GM21515 (cell line): ENCODE data around the gene SUGP1.

Experiments used
- ATAC-seq: cut with Tn5 transposase; IDR thresholded peaks from one replicate; pipeline ENCODE4 v1.9.1; 2021; ENCODE audit not compliant: unreplicated experiment

SUGP1 gene

DNA sequence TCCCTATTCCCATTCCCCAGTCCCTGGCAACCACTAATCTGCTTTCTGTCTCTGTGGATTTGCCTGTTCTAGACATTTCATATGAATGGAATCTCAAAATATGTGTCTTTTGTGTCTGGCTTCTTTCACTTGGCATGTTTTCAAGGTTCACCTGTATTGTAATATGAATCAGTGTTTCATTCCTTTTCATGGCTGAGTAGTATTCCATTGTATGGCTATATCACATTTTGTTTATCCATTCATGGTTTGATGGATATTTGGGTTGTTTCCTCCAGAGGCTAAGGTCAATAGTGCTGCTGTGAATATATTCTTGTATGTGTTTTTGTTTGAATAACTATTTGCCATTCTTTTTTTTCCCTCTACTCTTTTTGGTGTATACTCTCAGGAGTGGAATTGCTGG is 84.1 kb downstream of the SUGP1 start:
- no peak for ATAC-seq

DNA sequence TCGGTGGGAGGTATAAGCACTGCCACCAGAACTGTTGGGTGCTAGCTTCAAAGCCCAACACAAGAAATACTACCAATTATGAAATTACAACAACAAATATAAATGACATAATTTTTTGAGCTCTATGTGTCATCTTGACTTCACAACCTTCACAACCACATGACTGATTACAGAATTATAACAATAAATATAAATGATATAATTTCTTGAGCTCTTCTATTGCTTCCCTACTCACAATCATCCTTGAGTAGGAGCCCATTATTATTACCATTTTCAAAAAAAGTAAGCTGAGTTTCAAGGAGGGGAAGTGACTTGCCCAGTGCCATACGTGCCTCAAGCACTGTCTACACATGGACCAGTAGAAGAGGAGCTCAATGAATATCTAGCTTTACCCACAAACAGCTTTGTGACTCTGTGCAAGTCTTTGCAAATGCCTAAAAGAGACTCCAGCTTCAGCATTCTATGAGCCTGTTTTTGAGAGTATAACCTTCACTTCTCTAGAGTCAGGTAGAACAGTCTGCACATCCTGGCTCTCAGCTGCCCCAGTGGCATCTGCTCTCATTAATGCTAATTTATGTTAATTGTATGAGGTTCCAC is 86.0 kb downstream of the SUGP1 start:
- ATAC-seq, result no peak

DNA sequence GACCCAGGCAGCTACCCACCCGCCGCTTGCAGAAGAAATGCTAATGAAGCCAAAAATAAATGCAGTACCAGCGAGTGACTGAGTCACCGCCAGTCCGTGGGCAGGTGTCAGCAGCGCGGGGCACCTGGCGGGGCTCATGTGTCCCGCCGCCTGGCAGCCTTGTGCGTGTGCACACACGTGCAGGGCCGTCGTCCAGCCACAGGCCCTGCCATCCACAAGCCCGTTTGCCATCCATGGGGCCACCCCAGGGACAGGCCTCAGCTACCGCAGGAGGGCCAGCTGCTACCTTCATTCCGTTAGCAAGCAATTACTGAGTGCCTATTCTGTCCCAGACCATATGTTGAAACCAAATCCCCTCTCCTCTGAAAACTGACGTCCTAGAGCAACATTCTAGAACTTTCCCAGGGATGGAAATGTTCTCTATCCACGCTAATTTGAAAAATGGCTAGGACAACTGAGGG is 88.0 kb downstream of the SUGP1 start:
- ATAC-seq, result no peak

DNA sequence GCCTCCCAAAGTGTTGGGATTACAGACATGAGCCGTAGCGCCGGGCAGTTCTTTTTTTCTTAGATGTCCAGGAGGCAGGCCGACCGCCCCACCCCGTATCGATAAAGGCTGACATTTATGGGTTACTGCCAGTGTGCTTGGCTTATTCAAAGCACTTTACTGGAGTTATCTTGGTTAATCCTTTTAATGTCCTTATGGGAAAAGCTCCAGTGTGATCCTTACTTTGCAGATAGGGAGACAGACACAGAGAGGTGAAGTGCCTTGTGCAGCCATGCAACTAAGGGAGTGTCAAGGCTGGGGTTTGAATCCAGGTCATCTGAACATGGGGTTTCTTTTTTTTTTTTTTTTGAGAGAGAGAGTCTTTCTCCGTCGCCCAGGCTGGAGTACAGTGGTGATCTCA is 89.3 kb downstream of the SUGP1 start:
- ATAC-seq, result no peak

DNA sequence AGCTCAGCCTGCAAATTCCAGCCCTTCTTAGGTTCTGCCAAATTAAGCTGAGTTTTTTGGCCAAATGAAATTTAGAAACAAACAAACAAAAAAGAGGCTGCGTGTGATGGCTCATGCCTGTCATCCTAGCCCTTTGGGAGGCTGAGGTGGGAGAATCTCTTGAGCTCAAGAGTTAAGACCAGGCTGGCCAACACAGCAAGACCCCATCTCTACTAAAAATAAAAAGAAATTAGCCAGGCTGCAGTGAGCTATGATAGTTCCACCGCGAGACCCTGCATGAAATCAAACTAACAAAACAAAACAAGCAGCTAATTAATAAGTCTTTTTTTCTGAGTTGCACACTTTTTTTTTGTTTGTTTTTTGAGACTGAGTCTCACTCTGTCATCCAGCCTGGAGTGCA is 90.6 kb downstream of the SUGP1 start:
- ATAC-seq, result no peak

DNA sequence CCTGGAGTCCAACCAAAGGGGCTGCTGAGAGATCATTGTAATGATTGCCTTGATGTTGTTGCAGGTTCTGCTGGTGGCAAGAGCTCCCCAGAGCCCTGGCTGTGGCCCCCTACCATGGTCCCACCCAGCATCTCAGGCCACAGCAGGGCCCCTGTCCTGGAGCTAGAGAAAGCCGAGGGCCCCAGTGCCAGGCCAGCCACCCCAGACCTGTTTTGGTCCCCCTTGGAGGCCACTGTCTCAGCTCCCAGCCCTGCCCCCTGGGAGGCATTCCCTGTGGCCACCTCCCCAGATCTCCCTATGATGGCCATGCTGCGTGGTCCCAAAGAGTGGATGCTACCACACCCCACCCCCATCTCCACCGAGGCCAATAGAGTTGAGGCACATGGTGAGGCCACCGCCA is 93.1 kb downstream of the SUGP1 start:
- ATAC-seq, result no peak

DNA sequence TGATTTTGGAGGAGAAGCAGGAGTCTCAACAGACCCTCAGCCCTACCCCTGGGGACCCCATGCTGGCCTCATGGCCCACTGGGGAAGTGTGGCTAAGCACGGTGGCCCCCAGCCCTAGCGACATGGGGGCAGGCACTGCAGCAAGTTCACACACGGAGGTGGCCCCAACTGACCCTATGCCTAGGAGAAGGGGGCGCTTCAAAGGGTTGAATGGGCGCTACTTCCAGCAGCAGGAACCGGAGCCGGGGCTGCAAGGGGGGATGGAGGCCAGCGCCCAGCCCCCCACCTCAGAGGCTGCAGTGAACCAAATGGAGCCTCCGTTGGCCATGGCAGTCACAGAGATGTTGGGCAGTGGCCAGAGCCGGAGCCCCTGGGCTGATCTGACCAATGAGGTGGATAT is 93.6 kb downstream of the SUGP1 start:
- no peak for ATAC-seq

DNA sequence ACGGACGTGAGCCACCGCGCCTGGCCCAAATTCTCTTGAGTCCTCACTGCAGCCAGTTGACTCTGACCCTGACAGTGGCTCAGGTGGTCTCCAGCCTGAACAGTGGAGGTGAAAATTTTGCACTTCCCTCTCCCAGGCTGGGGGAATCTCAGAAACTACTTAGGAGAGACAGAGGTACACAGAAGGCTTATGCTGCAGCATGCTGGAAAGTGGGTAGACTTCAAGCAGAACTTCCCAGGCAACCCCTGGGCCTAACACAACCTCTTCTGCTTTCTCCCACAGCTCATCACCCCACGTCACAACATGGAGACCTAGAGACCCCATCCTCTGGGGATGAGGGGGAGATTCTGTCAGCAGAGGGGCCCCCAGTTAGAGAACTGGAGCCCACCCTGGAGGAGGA is 94.1 kb downstream of the SUGP1 start:
- ATAC-seq, result no peak
